Transverse colon (tissue), 4 donors: ENCODE data around the gene C1orf21. TPM values are rescaled to one million over a fixed set of nuclear protein-coding genes. Genes with fewer than 3 reads are reported as not detected.

Experiments
- DNase-seq: peaks from one replicate; pipeline ENCODE4 v3.0.0-alpha.2; 2019
- H3K27ac ChIP-seq, 4 donors: fragments of 200-600 bp; sonication (generic); 2 replicates each; pipeline ENCODE4 v1.5.1; 2016 to 2018; ENCODE audit warnings: inconsistent platforms in 4 of 4
- H3K27me3 ChIP-seq: fragments of 200-600 bp; sonication (generic); 2 replicates; pipeline ENCODE4 v1.5.1; 2017; ENCODE audit warnings: inconsistent platforms
- H3K36me3 ChIP-seq, 4 donors: fragments of 200-600 bp; sonication (generic); 2 replicates each; pipeline ENCODE4 v1.5.1; 2017 to 2019; ENCODE audit warnings: inconsistent platforms in 4 of 4
- H3K4me1 ChIP-seq, 4 donors: fragments of 200-600 bp; sonication (generic); 2 replicates each; pipeline ENCODE4 v1.5.1; 2017 to 2020; ENCODE audit warnings: inconsistent platforms in 4 of 4
- H3K4me3 ChIP-seq, 4 donors: fragments of 200-600 bp; sonication (generic); 1 replicate in 1 of 4; 2 replicates in 3 of 4; pipeline versions ENCODE4 v1.5.1 to v1.6.1; 2017 to 2019; ENCODE audit warnings: inconsistent platforms in 4 of 4
- H3K9me3 ChIP-seq, 2 donors: fragments of 200-600 bp; sonication (generic); 2 replicates each; pipeline ENCODE4 v1.5.1; 2017 to 2019; ENCODE audit warnings: inconsistent platforms in 2 of 2
- CTCF ChIP-seq, 5 experiments: fragments of 200-600 bp in 3 of 5; fragments of 450-650 bp in 2 of 5; sonication (generic) in 3 of 5; IDR thresholded peaks; 1 replicate in 2 of 5; 2 replicates in 3 of 5; pipeline ENCODE4 v1.5.1; 2016 to 2017; ENCODE audit warnings: antibody characterized with exemption in 5 of 5, inconsistent platforms in 3 of 5, mild to moderate bottlenecking in 2 of 5, moderate library complexity in 1 of 5
- EP300 ChIP-seq: sonication (generic); formaldehyde crosslinking; IDR thresholded peaks from one replicate; pipeline ENCODE4 v1.6.1; 2017; ENCODE audit warnings: antibody characterized with exemption, low read depth
- POLR2A ChIP-seq: fragments of 450-650 bp; IDR thresholded peaks from one replicate; pipeline ENCODE4 v1.6.1; 2016; ENCODE audit warnings: antibody characterized with exemption, mild to moderate bottlenecking, moderate library complexity
- POLR2AphosphoS5 ChIP-seq, 3 donors: sonication (generic); formaldehyde crosslinking; IDR thresholded peaks; one replicate each; pipeline ENCODE4 v1.6.1; 2016; ENCODE audit warnings: antibody characterized with exemption in 3 of 3
- WGBS, 2 donors: methylation state at CpG; one replicate each; pipeline ENCODE4 v1.1.5; 2018; ENCODE audit warnings: low coverage in 1 of 2; 5-methylcytosine and 5-hydroxymethylcytosine counted together
- in situ Hi-C, 4 donors: fragments of 200-750 bp; cut with MboI; loops; one replicate each; pipeline versions ENCODE4 v1.15.0 to v1.15.1; 2017; ENCODE audit warnings: low sequenced_read_pairs in 3 of 4, low pct_ligation_motif_present in 1 of 4, low pct_unique_long_range_greater_than_20kb in 1 of 4
- intact Hi-C: fragments of 100-400 bp; cut with DNase I; formaldehyde crosslinking; loops from one replicate; pipeline ENCODE4 v1.15.1; 2023; ENCODE audit warnings: low total_unique reads
- total RNA-seq, 4 donors: library from RNA; depleted of rRNA; stranded (reverse); fragments of >200 nt; gene quantifications; one replicate each; pipeline ENCODE4 v1.1.0, GENCODE V29; 2016

Gene C1orf21
- total RNA-seq, 4 donors from 2014 or later = 38.4 to 70.0 (median 62.4) TPM

GRCh38 chr1:184476187-184476586 is 89.4 kb downstream of the C1orf21 start:
- Histone ChIP-seq H3K36me3 (peaks cover 0 to 11% (median 0%) of the 10 kb centered on the region in 4 donors), H3K4me1 (peaks cover 0 to 25% (median 6%) of the 10 kb centered on the region in 4 donors), H3K9me3 (no peaks in the 10 kb centered on the region), H3K27me3 (no peaks in the 10 kb centered on the region), H3K4me3 (no peak overlapping the region), H3K27ac (no peak overlapping the region)
- in situ Hi-C loops = no loop called here
- WGBS, 2 donors = 95% methylated on average over 2 of the region's 2 CpGs; no CpG with 5 or more reads in 1 of the 2 donors
- TF ChIP-seq POLR2A = no peak
- no peak for TF ChIP-seq EP300
- TF ChIP-seq POLR2AphosphoS5 (IDR thresholded peaks at IDR 0.05) = no peak
- no peak for TF ChIP-seq CTCF (IDR thresholded peaks at IDR 0.05)
- DNase-seq = no peak
- intact Hi-C loops = no loop called here

DNA sequence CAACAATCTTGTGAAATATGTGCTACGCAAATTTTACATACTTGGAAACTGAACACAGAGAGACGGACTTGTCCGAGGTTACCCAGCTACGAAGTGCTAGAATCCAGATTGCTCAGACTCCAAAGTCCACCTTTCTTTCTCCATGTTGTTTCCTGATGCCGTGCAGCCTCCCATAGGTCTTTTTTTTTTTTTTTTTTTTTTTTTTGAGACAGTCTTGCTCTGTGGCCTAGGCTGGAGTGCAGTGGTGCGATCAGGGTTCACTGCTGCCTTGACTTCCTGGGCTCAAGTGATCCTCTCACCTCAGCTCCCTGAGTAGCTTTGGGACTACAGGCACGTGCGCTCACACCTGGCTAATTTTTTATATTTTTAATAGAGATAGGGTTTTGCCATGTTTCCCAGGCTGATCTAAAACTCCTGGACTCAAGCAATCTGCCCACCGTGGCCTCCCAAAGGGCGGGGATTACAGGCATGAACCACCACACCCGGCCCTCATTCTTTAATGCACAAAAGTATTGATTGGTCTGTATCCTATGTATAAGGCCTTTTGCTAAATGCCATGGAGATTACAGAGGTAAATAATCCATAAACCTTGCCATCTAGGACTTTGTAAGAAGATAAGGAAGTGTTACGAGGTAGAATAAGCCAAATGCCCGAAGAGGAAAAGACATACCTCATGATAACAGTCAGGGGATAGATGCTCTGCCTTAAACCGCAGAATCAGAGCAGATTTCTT is 92.8 kb downstream of the C1orf21 start:
- Histone ChIP-seq H3K9me3 (no peaks in the 10 kb centered on the region), H3K4me3 (no peak overlapping the region), H3K36me3 (peaks cover 0 to 11% (median 0%) of the 10 kb centered on the region in 4 donors), H3K4me1 (peaks cover 12 to 52% (median 27%) of the 10 kb centered on the region in 4 donors), H3K27me3 (no peaks in the 10 kb centered on the region), H3K27ac (peak overlapping the region; percentile 38 to 71 (median 68))
- intact Hi-C loops (no loop called here), in situ Hi-C loops (no loop called here)
- 69 to 75% methylated on average over 13 to 14 of the region's 14 CpGs for WGBS, 2 donors
- DNase-seq = peak; percentile 31
- no peak for TF ChIP-seq POLR2A
- TF ChIP-seq EP300 = no peak

- in situ Hi-C loops (no loop called here), intact Hi-C loops (no loop called here)
- DNase-seq = no peak
- Histone ChIP-seq H3K27ac (peak overlapping the region in 3 of 4 donors; percentile 67 to 84 (median 78)), H3K4me3 (no peak overlapping the region), H3K27me3 (no peaks in the 10 kb centered on the region), H3K9me3 (no peaks in the 10 kb centered on the region), H3K4me1 (peaks cover 22 to 63% (median 36%) of the 10 kb centered on the region in 4 donors), H3K36me3 (peaks cover 0 to 11% (median 0%) of the 10 kb centered on the region in 4 donors)
- 94 to 100% methylated on average over 1 to 5 of the region's 5 CpGs for WGBS, 2 donors
- TF ChIP-seq POLR2AphosphoS5 (IDR thresholded peaks at IDR 0.05) (no peak), EP300 (no peak), CTCF (IDR thresholded peaks at IDR 0.05) (no peak), POLR2A (no peak)
These were observed 93.9 kb downstream of the C1orf21 start for GRCh38 chr1:184480736-184481135.

DNA sequence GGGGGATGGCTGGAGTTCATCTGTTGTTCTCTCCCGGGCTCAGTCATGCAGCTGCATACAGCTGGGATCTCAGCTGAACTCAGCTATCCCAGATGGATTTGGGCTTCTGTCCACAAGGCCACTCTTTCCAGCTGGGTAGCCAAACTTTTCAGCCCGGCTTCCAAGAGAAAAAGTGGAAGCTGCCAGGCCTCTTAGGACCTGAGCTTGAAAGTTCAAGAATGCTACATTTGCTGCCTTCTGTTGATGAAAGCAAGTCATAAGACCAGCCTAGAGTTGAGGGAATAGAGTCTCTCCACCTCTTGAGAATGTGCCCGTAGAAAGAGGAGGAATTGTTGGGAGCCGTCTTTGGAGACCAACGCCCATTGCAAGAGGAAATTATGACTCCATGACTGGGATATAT is 95.3 kb downstream of the C1orf21 start:
- TF ChIP-seq EP300 = no peak
- TF ChIP-seq POLR2AphosphoS5 (IDR thresholded peaks at IDR 0.05) = peak in 2 of 3 donors; percentile 73 to 81
- TF ChIP-seq POLR2A = no peak
- TF ChIP-seq CTCF (IDR thresholded peaks at IDR 0.05) = no peak
- peak overlapping the region; percentile 67 to 84 (median 75) for H3K27ac ChIP-seq
- H3K4me1 ChIP-seq = peaks cover 33 to 77% (median 44%) of the 10 kb centered on the region in 4 donors
- intact Hi-C loops = no loop called here
- WGBS, 2 donors = 71 to 76% methylated on average over 3 to 5 of the region's 5 CpGs
- in situ Hi-C loops = no loop called here
- no peaks in the 10 kb centered on the region for H3K27me3 ChIP-seq
- peak; percentile 62 for DNase-seq
- no peaks in the 10 kb centered on the region for H3K9me3 ChIP-seq
- H3K4me3 ChIP-seq = no peak overlapping the region
- H3K36me3 ChIP-seq = peaks cover 0 to 5% (median 0%) of the 10 kb centered on the region in 4 donors
